HG02885 (cell line): ENCODE results near the gene STARD10.

Experiments used
- ATAC-seq: cut with Tn5 transposase; IDR thresholded peaks from one replicate; pipeline ENCODE4 v1.9.1; 2021; ENCODE audit warnings: mild to moderate bottlenecking; ENCODE audit not compliant: unreplicated experiment, poor library complexity

STARD10 gene

DNA sequence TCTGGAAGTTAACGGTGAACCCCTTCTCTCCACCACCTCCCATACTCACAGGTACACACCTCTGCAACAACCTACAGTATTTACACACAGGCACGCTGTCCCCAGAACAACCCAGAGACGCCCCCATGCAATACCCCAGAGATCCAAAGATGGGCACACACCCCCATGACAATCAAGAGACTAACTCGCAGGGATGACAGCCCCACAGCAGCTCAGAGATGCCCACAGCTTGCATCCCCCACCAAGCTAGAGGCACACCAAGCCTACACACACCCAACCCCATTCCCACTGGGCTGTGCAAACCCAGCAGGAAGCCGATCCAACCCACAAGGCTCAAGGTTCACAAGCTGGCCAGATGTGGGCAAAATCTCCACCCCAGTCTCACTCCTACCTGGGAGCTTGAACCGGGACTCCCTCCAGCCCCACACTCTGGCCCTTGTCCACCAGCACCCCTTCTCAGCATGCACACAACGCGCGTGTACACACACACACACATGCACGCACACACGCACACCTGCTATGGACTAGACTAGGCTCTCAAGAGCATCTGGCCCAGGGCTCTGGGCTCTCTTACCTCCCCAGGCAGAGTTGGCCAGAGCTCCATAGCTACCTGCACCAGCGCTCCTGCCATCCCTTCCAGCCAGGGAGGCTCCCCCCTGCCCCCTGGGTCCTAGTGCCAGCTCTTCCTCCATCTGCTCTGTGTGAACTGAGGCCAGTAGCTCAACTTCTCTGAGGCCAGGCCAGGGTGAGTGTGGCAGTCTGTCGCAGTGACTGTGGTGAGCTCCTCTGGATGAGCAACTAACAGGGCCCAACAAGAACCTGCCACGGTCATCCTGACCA is 11.5 kb downstream of the STARD10 start:
- no peak for ATAC-seq

DNA sequence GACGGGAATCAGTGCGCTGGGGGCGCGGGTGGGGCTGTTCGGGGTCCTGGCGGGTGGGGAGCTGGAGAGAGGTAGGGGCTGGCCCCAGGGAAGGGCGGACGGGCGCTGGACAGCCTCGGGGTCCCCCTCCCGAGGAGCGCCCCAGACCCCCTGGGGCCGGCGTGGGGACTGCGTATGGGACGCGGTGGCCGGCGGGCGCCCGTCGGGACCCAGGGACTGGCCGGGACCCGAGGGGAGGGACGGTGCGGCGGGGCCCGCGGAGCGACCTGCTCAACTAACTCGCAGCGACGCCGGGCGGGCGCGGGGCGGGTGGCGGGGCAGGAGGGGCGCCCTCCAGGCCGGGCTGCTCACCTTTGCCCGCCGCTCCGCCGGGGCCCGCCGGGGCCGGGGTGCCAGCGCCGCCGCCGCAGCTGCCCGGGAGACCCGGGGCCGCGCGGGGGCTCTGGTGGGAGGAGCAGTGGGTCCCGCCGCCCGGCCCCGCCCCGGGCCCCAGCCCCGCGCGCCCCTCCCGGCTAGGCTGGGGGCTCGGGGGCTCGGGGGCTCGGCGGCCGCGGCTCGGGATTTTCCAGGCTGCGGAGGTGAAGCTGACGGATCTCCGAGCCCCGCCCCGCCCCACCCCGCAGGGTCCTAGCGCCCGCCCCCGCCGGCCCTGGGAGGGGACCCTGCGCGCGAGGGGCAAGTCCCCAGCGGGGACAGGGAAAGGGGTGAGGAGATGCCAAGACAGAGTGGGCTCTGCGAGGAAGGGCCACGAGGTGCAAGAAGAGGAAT is 12.3 kb downstream of the STARD10 start:
- ATAC-seq = peak; percentile 45

DNA sequence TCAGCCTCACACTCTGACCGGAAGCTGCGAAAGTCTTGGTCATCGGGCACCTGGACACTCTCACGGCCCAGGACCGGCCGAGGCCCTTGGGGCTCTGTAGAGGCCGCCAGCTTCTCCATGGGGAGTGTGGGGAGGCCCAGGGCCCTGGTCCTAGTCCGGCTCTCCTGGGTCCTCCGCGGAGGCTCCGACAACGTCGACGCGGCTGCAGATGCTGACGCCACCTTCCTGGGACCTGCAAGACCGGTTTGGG is 12.9 kb downstream of the STARD10 start:
- no peak for ATAC-seq

DNA sequence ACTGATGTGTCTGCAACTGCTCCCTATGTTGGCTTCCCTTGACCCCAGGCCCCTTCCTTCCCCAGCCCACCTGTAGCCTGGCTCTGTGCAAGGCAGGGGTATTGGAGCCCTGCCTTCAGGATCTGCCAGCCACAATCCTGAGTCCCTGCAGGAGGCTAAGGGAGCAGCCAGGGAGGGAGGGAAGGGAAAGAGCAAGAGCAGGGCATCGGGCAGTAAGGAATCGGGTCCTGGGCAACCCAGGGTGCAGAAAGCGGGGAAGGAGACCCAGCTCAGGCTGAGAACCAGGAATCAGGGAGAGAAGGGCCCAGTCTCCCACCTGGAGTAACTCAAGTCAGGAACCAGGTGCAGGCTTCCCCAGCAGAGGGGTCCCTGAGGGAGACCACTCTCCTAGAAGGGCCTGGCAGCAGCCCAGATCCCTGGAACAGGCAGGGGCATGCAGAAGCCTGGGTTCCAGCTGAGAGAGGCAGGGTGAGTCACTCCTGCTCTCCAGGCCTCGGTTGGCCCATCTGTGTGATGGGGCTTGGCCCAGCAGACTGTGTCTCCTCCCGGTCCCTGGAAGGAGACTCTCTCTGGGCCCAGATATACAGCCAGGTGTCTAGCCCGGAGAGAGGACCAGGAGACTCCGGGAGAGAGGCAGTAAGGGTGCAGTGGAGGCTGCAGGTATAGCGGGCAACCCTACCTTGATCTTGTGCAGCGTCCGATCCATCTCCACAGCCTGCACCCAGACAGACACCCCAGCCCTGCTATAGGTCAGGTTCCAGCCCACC is 13.4 kb downstream of the STARD10 start:
- no peak for ATAC-seq

DNA sequence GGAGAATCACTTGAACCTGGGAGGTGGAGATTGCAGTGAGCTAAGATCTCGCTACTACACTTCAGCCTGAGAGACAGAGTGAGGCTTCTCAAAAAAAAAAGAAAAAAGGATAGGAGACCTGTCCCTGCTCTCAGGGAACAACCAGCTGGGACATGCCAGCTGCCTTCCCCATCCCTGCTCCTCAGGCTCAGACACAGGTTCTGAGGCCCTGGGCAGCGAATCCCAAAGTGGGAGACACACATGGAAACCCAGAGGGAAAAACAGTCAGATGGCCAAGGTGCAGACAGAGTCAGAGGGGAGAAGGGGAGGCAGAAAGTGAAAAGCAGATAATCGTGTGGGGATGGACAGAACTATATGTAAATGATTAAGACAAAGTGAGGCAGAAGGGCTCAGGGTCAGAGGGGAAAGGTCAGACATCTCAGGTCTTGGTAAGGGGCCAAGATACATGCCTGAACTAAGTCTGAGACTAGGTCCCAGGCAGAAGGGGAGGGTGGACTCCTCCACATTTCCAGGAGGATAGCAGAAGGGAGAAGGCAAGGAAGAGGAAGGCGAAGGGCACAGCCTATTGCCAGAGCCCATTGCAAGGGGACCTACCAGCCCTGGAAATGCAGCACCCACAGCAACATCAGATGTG is 14.2 kb downstream of the STARD10 start:
- ATAC-seq = no peak

DNA sequence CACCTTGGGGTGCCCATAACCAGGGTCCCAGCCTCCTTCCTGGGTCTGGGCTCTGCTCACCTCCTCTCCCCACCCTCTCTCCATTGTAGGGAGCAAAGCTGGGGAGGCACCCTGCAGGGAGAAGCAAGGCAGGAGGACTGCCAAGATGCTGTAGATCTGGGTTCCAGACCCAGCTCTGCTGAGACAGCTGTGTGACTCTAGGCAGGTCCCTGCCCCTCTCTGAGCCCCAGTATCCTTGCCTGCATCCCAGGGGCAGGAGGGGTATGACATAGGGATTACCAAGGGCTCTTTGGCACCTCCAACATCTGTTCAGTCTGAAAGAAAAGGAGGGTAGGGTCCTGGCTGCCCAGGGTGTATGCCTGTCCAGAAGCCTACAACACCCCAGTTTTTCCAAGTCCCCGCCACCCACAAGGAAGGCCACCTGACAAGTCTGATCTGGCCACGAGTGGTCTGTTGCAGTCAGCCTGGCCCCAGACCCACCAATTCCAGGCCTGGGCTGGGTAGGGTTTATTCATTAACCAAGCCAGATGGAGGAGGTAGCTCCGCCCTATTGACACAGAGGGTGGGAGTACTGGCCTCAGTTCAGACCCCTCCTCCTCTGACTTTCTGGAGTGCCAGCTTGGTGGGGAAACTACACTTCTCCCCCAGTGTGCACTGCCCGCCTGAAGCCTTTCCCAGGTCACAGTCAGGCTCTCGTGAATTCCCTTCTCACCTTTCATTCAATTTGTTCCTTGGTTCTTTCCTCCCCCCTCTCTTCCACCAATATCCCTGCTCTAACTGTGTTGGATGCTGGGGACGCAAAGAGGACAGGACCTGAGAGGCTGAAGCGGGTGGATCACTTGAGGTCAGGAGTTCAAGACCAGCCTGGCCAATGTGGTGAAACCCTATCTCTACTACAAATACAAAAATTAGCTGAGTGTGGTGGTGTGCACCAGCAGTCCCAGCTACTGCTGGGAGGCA is 15.0 kb downstream of the STARD10 start:
- ATAC-seq = no peak

DNA sequence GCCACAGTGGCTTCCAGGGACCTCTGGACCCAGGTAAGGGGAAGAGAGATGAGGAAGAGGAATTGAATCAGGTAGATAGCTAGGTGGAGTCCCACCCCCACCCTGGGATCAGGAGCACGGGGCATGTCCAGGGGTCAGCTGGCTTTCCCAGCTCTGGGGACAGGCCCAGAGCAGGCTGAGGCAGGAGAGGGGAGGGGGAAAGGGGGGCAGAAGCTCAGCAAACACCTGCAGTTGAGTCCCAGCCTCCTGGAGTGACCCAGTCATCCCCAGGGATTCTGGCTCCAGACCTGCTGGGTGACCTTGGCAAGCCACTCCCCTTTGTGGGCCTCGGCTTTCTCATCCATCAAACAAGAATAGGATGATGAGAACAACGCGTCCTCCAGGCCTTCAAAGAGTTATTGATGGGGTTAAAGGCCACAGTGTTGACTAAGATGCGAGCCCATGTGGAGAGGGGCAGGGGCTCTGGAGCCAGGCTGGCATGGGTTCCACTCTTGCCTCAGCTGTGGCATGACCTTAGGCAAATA is 16.0 kb downstream of the STARD10 start:
- ATAC-seq = no peak

DNA sequence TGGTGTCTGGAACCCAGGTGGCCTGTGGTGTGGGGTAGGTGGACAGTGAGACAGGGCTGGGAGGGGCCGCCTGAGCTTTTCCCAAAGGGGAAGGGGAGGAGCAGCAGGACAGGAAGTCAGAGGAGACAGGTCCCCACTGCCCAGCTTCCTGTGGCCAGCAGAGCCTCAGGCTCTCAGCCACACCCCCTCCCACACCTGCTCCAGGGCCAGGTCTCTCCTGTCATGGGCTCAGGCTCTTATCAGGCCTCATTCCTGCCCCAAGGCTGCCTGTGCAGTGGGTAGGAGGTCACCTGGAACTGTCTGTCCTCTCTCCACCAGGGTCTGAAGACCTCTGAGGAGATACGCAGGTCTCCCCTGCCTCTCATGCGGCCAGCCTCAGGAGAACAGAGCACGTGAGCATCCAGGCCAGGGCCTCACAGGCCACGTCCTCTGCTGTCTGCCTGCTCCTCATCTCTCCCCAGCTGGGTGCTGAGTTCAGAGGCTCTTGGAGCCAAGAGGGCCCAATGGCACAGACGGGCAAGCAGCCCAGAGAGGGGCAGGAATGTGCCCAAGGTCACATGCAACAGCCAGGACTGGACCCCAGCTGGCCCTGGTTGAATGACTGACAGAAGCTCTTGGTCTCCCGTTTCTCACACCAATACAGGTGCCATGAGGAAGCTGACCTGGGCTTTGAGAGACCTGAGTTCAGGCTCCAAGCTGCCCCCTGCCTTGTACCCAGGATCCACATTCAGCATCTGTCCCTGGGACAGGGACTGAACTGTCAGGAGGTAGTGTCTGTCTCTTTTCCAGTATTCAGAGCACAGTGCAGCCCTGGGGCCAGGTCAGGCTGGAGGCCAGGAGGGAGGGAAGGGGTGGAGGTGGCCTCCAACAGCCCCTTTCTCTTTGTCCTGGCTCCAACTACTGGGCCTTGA is 16.7 kb downstream of the STARD10 start:
- ATAC-seq = no peak

DNA sequence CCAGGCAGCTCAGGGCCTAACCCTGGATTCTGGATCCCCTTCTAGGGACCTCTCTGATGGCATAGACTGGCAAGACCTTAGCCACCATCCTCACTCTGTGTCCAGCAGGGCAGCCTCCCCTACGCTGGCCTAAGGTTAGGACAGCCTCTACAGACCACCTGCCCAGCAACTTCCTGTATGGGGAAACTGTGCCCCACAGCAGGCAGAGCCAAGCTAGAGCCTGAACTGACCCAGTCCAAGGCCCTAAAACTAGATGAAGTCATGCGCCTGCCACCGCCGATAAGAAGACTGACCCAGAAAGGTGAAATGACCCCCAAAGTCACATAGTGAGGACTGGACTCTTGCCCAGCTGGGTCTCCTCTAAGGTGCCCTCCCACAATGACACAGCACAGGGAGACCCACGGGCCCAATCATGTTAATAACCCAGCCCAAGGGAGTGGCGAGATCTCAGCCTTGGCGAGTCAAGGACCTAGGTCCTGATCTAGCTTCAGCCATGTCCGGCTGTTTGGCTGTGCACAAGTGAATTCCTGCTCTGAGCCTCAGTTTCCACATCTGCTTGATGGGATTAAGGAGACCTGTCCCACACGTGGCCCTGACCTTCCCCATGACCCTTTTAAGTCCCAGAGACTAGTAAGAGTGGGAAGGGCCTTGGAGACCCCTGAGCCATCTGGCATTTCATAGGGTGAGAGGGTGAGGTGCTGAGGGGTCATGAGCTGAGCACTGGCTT is 17.6 kb downstream of the STARD10 start:
- no peak for ATAC-seq

DNA sequence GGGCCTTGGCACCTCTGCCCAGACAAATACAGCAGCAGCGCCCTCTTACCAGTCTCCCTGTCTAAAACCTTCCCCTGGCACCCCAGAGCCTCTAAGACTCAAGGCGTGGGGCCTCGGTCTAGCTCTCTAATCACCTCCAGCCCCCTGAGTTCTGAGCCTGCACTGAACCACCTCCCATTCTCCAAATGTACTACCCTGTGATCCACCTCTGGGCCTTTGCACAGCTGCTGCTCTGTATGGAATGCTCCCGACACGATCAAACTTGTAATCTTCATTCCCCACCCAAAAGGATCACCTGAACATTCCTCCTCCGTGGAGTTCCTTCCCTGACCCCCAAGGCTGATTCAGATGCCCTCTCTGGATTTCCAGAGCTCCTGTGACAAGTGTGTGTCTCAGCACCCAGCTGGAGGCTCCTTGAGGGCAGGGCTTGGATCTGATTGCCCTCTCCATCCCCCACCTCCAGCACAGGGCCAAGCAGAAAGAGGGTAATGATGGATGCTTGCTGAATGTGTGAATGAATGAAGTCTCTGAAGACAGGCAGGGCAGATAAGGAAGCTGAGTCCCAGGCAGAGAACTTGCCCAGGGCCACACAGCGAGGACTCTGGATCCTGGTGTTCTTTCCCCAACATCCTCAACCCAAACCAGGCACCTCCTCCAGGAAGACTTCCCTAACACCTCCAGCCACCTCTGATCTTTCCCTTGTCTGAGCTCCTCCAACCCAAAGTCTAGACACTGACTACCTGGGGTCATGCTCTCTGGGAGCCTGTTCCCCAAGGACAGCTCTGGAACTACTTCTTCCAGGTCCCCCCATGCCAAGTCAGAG is 18.3 kb downstream of the STARD10 start:
- no peak for ATAC-seq

DNA sequence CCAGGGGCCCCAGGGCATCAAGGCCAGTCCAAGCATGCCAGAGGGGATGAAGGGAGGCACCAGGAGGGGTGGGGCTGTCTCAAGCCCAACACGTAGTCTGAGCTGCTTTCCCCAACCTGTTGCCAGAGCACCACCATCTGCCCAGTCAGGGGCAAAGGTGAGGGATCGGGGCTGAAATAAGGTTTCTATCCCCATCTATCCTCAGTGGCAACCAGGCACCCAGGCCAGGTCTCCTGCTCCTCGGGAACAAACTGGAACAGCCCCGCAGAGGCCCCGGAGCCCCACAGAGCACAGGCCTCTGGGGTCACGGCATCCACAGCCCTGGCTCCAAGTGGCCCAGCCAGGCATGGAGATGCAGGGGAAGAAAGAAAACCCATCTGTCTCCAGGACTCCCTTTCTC is 19.3 kb downstream of the STARD10 start:
- no peak for ATAC-seq

DNA sequence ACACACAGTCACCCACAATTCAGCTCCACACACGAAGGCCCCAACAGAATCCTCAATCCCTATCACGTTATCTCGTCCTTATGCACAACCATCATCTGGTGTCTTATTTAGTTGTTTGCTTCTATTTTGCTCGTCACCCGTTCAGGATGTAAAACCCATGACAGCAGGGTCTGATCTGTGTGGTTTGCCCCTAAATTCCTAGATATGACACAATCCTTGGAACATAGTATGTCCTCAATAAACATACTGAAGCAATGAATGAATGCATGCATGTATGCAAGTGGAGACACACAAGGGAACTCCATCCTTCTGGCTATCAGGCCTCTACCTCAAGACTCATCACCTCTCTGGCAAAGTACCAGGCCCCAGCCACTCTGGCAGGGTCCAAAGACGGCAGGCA is 20.2 kb downstream of the STARD10 start:
- ATAC-seq = no peak

DNA sequence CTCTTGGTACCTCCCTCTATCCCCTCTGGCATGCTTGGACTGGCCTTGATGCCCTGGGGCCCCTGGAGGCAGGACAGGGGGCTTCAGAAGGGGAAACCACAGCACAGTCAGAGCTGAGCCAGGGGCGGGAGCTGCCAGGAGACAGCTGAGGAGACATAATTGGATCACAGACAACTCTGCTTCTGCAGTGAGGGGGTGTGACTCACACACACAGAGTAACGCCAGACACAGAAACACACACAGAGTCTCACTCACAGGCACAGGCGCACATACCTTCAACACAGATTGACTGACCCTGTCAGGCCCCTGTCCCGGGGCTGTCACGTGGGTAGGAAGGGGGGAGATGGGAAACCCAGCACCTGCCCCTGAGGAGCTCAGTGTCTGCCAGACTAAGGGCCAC is 20.6 kb downstream of the STARD10 start:
- ATAC-seq = no peak

DNA sequence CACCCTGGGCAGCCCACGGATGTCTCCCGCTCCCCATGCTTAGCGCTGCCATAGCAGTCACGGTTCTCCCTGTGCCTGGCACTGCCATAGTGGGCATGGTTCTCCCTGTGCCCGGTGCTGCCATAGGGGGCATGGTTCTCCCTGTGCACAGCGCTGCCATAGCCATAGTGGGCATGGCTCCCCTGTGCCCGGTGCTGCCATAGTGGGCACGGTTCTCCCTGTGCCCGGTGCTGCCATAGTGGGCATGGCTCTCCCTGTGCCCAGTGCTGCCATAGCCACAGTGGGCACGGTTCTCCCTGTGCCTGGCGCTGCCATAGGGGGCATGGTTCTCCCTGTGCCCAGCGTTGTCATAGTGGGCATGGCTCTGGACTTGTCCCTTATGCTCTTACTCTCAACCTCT is 21.8 kb downstream of the STARD10 start:
- ATAC-seq = no peak

DNA sequence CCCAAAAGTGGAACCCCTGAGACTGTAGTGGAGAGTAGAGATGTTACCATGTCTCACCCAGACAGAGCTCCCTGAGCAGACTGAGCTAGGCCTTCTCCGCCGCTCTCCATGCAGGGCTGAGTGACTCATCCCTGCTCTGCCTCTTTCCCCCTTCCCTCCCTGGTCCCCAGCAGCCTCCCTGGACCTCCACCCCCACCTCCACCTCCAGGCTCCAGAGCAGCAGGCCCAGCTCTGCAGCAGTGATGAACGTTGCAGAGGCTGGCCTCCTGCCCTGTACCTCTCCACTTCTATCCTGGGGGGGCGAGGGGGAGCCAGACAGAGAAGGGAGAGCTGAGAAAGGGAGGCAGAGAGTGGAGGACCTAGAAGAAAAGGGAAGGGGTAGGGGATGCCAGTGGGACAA is 22.3 kb downstream of the STARD10 start:
- ATAC-seq = no peak

DNA sequence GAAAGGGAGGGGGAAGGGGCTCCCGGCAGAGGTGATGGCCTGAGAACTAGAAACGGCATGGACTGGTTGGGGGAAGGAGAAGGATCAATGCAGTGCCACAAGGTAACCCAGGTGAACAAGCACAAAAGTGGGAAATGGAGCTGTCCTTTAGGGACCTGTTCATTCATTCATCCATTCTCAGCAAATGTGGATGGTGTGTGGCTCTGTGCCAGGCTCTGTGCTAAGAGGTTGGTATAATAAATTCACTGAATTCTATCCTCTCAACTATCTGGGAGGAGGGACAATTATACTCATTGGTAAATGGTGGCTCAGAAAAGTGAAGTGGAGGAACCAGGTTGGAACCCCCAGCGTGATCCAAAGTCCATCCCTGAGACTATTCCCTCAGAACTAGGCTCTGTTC is 23.0 kb downstream of the STARD10 start:
- ATAC-seq = no peak

DNA sequence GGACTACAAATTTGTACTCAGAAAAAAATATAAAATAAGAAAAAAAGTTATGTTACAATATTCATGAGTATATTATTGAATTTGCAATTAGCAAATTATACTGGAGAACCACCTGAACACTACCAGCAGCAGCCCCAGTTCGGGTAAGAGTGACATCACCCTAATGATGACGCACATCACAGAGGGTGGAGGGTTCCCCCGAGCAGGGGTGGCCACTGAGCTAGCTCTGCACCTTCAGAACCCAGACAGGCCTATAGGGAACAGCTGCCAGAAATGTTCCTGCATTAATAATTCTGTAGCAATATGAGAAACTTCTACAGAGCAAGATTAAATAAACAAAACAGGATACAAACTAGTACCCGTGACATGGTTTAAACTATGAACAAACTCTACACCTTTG is 24.2 kb downstream of the STARD10 start:
- ATAC-seq = no peak
